ENCODE results near the gene TCP11X1. TPM values are rescaled to one million over a fixed set of nuclear protein-coding genes. Genes with fewer than 3 reads are reported as not detected.
"Not testable (repeated sequence)": the region's sequence is repeated elsewhere in the genome, so short reads cannot be mapped to it uniquely, and the experiment has no call there.

TCP11X1 gene
- not detected for total RNA-seq (ENCODE audit: insufficient read depth, low replicate concordance)

DNA sequence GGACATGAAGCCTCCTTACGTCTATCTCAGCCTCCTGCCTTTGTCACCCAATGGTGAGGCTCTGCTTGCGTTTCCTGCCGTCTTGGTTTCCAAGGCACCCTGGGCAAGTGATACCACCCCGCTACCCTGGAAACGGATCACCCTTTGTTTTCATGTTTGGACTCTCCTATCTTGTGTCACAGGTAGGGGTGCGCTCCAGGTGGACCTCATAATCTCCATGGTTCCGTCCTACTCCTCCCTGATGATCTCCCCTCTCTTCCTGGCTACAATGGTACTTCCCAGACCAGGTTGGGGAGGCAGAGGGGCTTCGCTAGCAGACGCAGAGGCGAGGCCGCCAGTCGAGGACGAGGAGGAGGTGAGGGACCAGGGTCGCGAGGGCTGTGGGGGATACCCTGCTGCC lies at the start of gene TCP11X1:
TCP11X1 (plus strand) TSS at position 316 of the 400 bp plus-strand sequence.
- DNase-seq (ENCODE audit: low spot score), result not testable (repeated sequence)

- no peak for DNase-seq (ENCODE audit: low spot score)
Measured at GRCh38 chrX:102185967-102186720, 29.0 kb upstream of the TCP11X1 start.

- DNase-seq (ENCODE audit: low spot score), result not testable (repeated sequence)
Measured at GRCh38 chrX:102207940-102208339, 7.2 kb upstream of the TCP11X1 start.

DNA sequence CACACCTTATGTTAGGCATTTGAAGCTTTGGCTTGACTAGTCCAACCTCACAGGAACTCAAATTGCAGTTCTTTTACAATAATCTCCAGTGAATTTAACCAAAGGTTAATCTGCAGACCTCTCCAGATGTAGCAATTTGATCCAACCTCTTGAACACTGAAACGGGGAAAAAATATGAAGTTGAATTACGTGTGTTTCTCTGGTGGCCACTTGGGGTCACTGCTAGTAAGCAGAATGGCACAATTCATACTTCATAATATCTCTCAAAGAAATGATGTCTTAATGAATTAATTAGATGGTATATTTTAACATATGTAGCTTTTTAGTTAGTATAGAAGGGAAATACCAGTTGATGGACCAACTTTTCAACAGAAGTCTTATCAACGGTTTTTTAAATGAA lies 1.4 kb downstream of the TCP11X1 start:
- DNase-seq (ENCODE audit: low spot score), result not testable (repeated sequence)

DNA sequence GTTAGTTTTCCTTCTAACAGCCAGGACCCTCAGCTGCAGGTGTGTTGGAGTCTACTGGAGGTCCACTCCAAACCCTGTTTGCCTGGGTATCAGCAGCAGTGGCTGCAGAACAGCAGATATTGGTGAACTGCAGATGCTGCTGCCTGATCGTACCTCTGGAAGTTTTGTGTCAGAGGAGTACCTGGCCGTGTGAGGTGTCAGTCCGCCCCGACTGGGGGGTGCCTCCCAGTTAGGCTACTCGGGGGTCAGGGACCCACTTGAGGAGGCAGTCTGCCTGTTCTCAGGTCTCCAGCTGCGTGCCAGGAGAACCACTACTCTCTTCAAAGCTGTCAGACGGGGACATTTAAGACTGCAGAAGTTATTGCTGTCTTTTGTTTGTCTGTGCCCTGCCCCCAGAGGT lies 20.6 kb downstream of the TCP11X1 start:
- DNase-seq (ENCODE audit: low spot score), result not testable (repeated sequence)

DNA sequence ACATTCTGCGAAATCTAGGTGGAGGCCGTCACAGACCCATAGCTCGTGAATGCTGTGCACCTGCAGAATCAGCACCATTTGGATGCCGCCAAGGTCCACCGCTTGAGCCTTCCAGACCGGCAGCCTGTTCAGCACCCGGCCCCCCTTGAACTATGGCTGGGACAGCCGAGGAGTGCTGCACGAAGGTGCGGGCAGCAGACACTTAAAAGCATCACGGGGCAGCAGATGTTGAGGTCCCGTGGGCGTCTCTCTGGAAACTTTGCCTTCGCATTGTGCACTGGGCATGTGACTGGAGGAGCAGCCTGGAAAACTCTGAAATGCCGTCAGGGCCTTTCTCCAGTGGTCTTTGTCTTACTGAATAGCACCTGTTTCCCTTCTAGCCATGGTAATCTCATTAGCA lies 25.2 kb downstream of the TCP11X1 start:
- DNase-seq (ENCODE audit: low spot score), result not testable (repeated sequence)

GRCh38 chrX:102246893-102247292 lies 31.8 kb downstream of the TCP11X1 start, which contains the start of gene NXF2:
Gene NXF2 (plus strand): TSS chrX:102247167. CDS start chrX:102307079, 59,912 bp downstream.
- not testable (repeated sequence) for DNase-seq (ENCODE audit: low spot score)

GRCh38 chrX:102272231-102272630 lies 57.1 kb downstream of the TCP11X1 start:
- not testable (repeated sequence) for DNase-seq (ENCODE audit: low spot score)

Other genes starting within 250 kb of the TCP11X1 start
- gene TCEAL2, start 89.6 kb upstream of the TCP11X1 start, total RNA-seq (ENCODE audit: insufficient read depth, low replicate concordance), result not detected
- not detected for gene TCEAL6, start 72.8 kb upstream of the TCP11X1 start, total RNA-seq (ENCODE audit: insufficient read depth, low replicate concordance)
- not detected for gene BEX5, start 59.3 kb upstream of the TCP11X1 start, total RNA-seq (ENCODE audit: insufficient read depth, low replicate concordance)
- not detected for gene NXF2, start 31.9 kb downstream of the TCP11X1 start, total RNA-seq (ENCODE audit: insufficient read depth, low replicate concordance)
- gene NXF2B, start 224.7 kb downstream of the TCP11X1 start, total RNA-seq (ENCODE audit: insufficient read depth, low replicate concordance), result not detected

All from umbilical cord (tissue), 2 donors.